Breast epithelium (tissue), 3 donors: ENCODE results near the gene ABRAXAS1.

Experiments used
- POLR2A ChIP-seq: fragments of 450-650 bp; IDR thresholded peaks from one replicate; pipeline ENCODE4 v1.6.1; 2016; ENCODE audit warnings: antibody characterized with exemption, mild to moderate bottlenecking, moderate library complexity
- TF ChIP-seq, protein P1 (sequence below), 3 donors: fragments of 450-650 bp; IDR thresholded peaks; one replicate each; pipeline ENCODE4 v1.5.1; 2016 to 2017; ENCODE audit warnings: antibody characterized with exemption in 3 of 3, mild to moderate bottlenecking in 3 of 3, moderate library complexity in 3 of 3

- TF ChIP-seq, protein P1, sequence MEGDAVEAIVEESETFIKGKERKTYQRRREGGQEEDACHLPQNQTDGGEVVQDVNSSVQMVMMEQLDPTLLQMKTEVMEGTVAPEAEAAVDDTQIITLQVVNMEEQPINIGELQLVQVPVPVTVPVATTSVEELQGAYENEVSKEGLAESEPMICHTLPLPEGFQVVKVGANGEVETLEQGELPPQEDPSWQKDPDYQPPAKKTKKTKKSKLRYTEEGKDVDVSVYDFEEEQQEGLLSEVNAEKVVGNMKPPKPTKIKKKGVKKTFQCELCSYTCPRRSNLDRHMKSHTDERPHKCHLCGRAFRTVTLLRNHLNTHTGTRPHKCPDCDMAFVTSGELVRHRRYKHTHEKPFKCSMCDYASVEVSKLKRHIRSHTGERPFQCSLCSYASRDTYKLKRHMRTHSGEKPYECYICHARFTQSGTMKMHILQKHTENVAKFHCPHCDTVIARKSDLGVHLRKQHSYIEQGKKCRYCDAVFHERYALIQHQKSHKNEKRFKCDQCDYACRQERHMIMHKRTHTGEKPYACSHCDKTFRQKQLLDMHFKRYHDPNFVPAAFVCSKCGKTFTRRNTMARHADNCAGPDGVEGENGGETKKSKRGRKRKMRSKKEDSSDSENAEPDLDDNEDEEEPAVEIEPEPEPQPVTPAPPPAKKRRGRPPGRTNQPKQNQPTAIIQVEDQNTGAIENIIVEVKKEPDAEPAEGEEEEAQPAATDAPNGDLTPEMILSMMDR (IDR thresholded peaks at IDR 0.05): no peak
- no peak for TF ChIP-seq POLR2A
These were observed 71.2 kb downstream of the ABRAXAS1 start for GRCh38 chr4:83413676-83414075.
